Stimulated activated effector memory CD8-positive, alpha-beta T cell treated with anti-CD3 and anti-CD28 coated beads, Interleukin-12 subunit alpha, Interleukin-12 subunit beta, amount 100 ng/mL, for 72 hours (primary cell): ENCODE measurements around the gene ANKRD34B.
A peak's percentile ranks its signal among the peaks of the same experiment; 100 is the strongest.

ENCODE experiments used
- ATAC-seq: fragments of 150-1000 bp; cut with Tn5 transposase; 2 replicates; pipeline ENCODE4 v1.10.0; 2021
- DNase-seq, 2 donors: peaks; one replicate each; pipeline ENCODE4 v3.0.0; 2021 to 2022; ENCODE audit warnings: low spot score in 2 of 2
- H3K27ac Mint-ChIP-seq: one replicate; pipeline ENCODE4 v1.8.0; 2022; ENCODE audit warnings: mild to moderate bottlenecking, mixed read lengths
- H3K36me3 Mint-ChIP-seq: one replicate; pipeline ENCODE4 v1.8.0; 2022; ENCODE audit warnings: mild to moderate bottlenecking, mixed read lengths
- H3K4me1 Mint-ChIP-seq: one replicate; pipeline ENCODE4 v1.8.0; 2022; ENCODE audit warnings: mixed read lengths
- H3K4me3 Mint-ChIP-seq: one replicate; pipeline ENCODE4 v1.8.0; 2022; ENCODE audit warnings: mild to moderate bottlenecking, mixed read lengths
- H3K9me3 Mint-ChIP-seq: one replicate; pipeline ENCODE4 v1.8.0; 2022; ENCODE audit warnings: mixed read lengths

Gene ANKRD34B

GRCh38 chr5:80516826-80517225 is 53.3 kb downstream of the ANKRD34B start:
- ATAC-seq = peak; percentile 88
- Mint-ChIP-seq H3K4me1 (no peaks in the 10 kb centered on the region), H3K4me3 (no peak overlapping the region), H3K27ac (no peak overlapping the region), H3K36me3 (no peaks in the 10 kb centered on the region), H3K9me3 (no peaks in the 10 kb centered on the region)
- DNase-seq = no peak

GRCh38 chr5:80509362-80509761 is 60.7 kb downstream of the ANKRD34B start:
- DNase-seq (no peak), ATAC-seq (no peak)
- Mint-ChIP-seq H3K36me3 (no peaks in the 10 kb centered on the region), H3K4me1 (no peaks in the 10 kb centered on the region), H3K9me3 (no peaks in the 10 kb centered on the region), H3K27ac (no peak overlapping the region), H3K4me3 (no peak overlapping the region)

- Mint-ChIP-seq H3K4me1 (no peaks in the 10 kb centered on the region), H3K27ac (no peak overlapping the region), H3K36me3 (no peaks in the 10 kb centered on the region), H3K4me3 (no peak overlapping the region), H3K9me3 (no peaks in the 10 kb centered on the region)
- DNase-seq (no peak), ATAC-seq (no peak)
Measured at GRCh38 chr5:80508844-80509243, 61.2 kb downstream of the ANKRD34B start.

GRCh38 chr5:80507663-80508062 is 62.4 kb downstream of the ANKRD34B start:
- Mint-ChIP-seq H3K4me3 (no peak overlapping the region), H3K27ac (no peak overlapping the region), H3K9me3 (no peaks in the 10 kb centered on the region), H3K4me1 (no peaks in the 10 kb centered on the region), H3K36me3 (no peaks in the 10 kb centered on the region)
- DNase-seq = no peak
- no peak for ATAC-seq
